ENCODE data around the gene PDE6A.

GRCh38 chr5:149903404-149903803 lies 41.2 kb downstream of the PDE6A start:
- no peak for TF ChIP-seq MAX (IDR thresholded peaks at IDR 0.05; ENCODE audit: insufficient read depth, insufficient read length)
- TF ChIP-seq, protein P1, sequence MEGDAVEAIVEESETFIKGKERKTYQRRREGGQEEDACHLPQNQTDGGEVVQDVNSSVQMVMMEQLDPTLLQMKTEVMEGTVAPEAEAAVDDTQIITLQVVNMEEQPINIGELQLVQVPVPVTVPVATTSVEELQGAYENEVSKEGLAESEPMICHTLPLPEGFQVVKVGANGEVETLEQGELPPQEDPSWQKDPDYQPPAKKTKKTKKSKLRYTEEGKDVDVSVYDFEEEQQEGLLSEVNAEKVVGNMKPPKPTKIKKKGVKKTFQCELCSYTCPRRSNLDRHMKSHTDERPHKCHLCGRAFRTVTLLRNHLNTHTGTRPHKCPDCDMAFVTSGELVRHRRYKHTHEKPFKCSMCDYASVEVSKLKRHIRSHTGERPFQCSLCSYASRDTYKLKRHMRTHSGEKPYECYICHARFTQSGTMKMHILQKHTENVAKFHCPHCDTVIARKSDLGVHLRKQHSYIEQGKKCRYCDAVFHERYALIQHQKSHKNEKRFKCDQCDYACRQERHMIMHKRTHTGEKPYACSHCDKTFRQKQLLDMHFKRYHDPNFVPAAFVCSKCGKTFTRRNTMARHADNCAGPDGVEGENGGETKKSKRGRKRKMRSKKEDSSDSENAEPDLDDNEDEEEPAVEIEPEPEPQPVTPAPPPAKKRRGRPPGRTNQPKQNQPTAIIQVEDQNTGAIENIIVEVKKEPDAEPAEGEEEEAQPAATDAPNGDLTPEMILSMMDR (IDR thresholded peaks at IDR 0.05; ENCODE audit: extremely low read depth in 1 of 2, insufficient read depth in 1 of 2, low read depth in 1 of 2, low read length in 2 of 2) = no peak
